DND-41 (cell line): ENCODE results near the gene FOXL2.

Experiments
- CTCF ChIP-seq: IDR thresholded peaks from 2 replicates; pipeline ENCODE4 v1.5.1; 2012; ENCODE audit warnings: borderline replicate concordance, low read length, moderate library complexity, mild to moderate bottlenecking; ENCODE audit not compliant: poor library complexity, severe bottlenecking; ENCODE audit errors: extremely low read depth
- EZH2 ChIP-seq: IDR thresholded peaks from 3 replicates; pipeline ENCODE4 v1.6.1; 2012; ENCODE audit warnings: borderline replicate concordance, low read depth, mild to moderate bottlenecking, moderate library complexity, low read length, inconsistent platforms; ENCODE audit not compliant: severe bottlenecking

DNA sequence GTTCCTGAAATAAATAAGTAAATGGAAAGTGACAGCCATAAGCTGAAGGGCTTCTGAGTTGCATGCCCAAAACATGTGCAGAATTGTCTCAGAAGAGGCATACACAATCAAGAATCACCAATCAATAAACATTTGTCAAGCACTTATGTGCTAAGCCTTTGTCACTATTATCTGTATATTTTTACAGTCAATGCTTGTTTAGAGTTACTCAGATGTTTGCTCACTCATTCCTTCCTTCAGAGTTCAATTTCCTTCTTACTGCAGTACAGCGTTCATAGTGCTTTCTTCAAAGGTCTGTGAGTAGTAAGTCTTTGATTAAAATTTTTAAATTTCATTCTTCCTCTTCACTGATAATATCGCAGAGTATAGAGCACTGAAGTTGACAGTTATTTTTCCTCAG, 17.3 kb upstream of the FOXL2 start:
- TF ChIP-seq CTCF (no peak), EZH2 (no peak)
